Kidney capillary endothelial cell (primary cell): ENCODE data around the gene TMX1.
A peak's percentile ranks its signal among the peaks of the same experiment; 100 is the strongest.

ENCODE experiments used
- DNase-seq: peaks from one replicate; pipeline ENCODE4 v3.0.0-alpha.2; 2018; ENCODE audit warnings: low spot score

Gene TMX1

GRCh38 chr14:51293149-51293911 lies 53.3 kb downstream of the TMX1 start:
- no peak for DNase-seq

GRCh38 chr14:51293912-51294389 lies 53.9 kb downstream of the TMX1 start:
- no peak for DNase-seq

GRCh38 chr14:51294951-51295525 lies 55.0 kb downstream of the TMX1 start:
- peak; percentile 9 for DNase-seq

GRCh38 chr14:51295646-51296263 lies 55.7 kb downstream of the TMX1 start:
- no peak for DNase-seq

GRCh38 chr14:51297066-51297465 lies 57.0 kb downstream of the TMX1 start:
- DNase-seq, result no peak

GRCh38 chr14:51298895-51299294 lies 58.8 kb downstream of the TMX1 start:
- peak; percentile 8 for DNase-seq

- DNase-seq, result no peak
Measured at GRCh38 chr14:51302295-51303030, 62.4 kb downstream of the TMX1 start.

GRCh38 chr14:51304438-51304837 lies 64.4 kb downstream of the TMX1 start:
- no peak for DNase-seq

- no peak for DNase-seq
Measured at GRCh38 chr14:51304941-51305340, 64.9 kb downstream of the TMX1 start.

- DNase-seq, result no peak
Measured at GRCh38 chr14:51305751-51306150, 65.7 kb downstream of the TMX1 start.
